Skeletal muscle cell (primary cell): ENCODE measurements around the gene PSMD12.
"Not testable (repeated sequence)": the region's sequence is repeated elsewhere in the genome, so short reads cannot be mapped to it uniquely, and the experiment has no call there.

Experiments
- DNase-seq: peaks from one replicate; pipeline ENCODE4 v3.0.0-alpha.2; 2010; ENCODE audit warnings: low read depth
- H3K4me3 ChIP-seq: 2 replicates; pipeline ENCODE4 v1.5.1; 2011; ENCODE audit warnings: low read depth, mild to moderate bottlenecking, control low read depth, low read length, moderate library complexity

PSMD12 gene

DNA sequence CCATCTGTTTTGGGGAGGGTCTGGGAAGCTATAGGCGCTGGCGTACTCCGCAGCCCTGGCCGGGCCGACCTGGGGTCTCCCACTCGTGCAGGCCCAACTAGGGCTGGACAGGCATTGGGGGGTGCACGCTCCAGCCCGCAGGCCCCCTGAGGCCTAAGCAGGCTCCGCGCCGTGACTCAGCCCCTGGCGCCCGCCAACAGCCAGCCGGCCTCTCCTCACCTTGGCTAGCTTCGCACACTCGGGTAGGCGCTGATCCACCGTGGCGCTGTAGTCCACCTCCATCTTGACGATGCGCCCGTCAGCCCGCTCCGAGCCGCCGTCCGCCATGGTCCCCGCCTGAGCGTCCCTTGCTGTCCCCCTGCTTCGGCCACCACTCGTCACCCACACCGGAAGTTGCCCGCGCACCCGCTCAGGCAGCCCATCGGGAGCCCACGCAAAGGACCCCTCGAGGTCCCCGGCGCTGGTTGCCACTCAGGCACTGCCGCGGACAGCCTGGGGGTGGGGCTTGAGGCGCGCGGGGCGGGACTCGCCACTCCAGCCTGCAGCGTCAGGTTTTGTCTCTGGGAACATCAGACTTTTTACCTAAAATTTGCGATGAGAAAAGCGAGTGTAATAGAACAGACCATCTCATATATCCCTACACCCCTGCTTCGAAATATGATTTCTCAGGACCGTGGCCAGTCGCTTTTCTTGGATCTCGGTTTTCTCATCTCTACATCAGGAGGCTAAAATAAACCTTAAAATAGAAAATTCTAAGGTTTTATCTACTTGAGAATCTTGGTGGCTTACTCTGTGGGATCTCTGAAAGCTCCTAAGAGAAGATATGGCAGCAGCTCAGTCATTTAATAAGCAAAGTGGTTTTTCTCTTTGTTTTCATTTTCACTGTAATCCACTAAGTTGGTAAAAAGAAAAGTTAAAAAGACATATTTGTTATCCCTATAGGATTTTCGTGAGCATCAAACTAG lies at the start of gene PSMD12:
TSS of gene PSMD12 (minus strand) at position 385 of the 965 bp plus-strand sequence. CDS start at position 327, 58 bp downstream.
- DNase-seq, result peak; percentile 70
- peak within 1 kb of the TSS; percentile 68 for H3K4me3 ChIP-seq

DNA sequence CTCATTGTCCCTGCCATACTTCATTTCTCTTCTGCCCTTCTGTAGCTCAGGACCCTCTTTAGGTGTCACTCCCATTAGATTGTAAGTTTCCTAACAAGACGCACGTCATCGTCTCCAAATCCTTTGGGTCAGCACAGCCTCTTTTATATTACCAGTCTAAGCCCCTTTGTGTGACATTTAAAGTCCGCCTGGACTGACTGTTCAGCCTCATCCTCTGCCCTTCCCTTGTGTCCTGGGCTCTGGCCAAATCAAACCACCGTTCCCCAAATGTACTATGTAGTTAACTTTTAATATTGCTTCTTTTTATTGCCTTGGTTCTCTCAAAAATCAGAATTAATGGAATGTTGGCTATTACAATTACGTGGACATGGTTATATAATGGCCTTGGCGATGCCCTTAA lies 48.9 kb upstream of the PSMD12 start:
- no peak overlapping the region for H3K4me3 ChIP-seq
- DNase-seq, result no peak

DNA sequence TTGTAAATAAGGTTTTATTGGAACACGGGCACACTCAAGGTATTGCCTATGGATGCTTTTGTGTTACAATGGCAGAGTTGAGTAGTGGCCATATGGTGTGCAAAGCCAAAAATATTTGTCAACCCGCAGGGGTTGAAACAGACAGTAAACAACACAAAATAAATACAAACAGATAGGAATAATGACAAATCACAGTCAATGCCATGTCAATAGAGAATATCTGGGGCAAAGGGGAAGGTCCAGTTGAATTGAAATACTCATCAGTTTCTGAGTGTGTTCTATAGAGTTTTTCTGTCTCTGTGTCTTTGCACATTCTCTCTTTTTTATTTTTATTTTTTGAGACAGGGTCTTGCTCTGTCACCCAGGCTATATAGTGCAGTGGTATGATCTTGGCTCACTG lies 48.2 kb upstream of the PSMD12 start:
- no peak overlapping the region for H3K4me3 ChIP-seq
- DNase-seq, result no peak

DNA sequence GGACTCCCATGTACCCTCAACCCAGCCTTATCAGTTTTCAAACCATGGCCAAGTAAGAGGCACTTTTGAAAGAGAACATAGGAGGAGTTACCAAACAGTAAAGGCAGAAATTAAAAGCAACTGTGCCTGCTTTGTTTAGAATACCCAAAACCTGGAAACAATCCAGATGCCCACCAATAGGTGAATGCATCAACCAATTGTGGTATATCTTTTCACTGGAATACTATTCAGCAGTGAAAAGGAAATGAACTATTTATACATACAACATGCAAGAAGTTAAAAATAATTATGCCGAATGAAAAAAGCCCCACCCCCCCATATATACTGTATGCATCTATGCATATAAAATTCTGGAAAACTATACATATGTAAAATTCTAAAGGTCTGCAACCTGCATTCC lies 47.8 kb upstream of the PSMD12 start:
- DNase-seq, result no peak
- no peak overlapping the region for H3K4me3 ChIP-seq

DNA sequence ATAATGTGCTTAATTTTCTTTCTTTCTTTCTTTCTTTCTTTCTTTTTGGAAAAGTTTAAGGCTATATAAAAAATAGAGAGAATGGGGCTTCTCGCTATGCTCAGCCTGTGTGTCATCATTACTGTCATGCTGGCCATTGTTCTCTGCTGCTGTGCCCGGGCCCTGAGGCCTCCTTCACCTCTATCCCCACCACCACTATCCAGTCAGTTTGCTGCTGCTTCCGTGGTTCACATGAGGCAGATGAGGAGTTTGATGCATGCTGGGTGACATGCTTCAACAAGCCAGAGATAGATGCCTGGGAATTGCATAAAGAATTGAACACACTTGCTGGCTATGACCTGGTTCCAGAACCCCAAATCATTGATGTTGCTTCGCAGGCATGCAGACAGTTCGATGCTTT lies 47.0 kb upstream of the PSMD12 start:
- no peak for DNase-seq
- no peak overlapping the region for H3K4me3 ChIP-seq

DNA sequence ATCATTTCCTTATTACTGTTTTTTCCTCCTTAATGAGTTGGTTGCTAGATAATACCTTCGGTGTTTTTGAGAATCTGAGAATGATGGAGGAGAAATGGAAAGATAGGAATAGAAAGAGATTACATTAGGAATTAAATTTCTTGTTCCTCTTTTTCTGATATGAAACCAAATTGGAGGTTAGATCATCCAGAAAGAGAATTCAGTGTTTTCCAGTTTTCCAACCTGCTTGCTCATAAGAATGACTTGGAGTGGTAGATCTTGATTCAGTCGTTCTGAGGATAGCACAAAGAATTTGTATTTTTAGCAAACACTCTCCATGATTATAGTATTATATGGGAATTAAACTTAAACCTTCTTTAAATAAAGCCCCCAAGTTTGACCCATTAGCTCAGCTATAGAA lies 46.6 kb upstream of the PSMD12 start:
- H3K4me3 ChIP-seq, result no peak overlapping the region
- no peak for DNase-seq

DNA sequence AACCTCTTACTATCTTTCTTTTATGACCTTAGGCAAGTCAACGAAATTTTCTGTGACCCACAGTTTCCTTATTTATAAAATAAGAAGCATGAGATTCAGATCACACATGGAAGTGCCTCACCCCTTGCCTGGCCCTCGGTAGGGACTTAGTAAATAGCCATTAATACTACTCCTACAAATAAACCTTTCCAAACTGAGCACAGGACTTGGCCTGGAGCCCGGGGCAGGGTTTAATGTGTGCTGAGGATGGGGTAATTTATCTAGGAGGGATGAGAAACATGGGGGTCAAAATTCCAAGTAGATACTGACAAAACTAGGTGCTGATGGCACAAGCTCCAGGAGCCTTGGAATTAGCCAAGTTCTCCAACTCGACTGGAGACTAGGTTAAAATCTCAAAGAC lies 45.7 kb upstream of the PSMD12 start:
- no peak overlapping the region for H3K4me3 ChIP-seq
- DNase-seq, result no peak

DNA sequence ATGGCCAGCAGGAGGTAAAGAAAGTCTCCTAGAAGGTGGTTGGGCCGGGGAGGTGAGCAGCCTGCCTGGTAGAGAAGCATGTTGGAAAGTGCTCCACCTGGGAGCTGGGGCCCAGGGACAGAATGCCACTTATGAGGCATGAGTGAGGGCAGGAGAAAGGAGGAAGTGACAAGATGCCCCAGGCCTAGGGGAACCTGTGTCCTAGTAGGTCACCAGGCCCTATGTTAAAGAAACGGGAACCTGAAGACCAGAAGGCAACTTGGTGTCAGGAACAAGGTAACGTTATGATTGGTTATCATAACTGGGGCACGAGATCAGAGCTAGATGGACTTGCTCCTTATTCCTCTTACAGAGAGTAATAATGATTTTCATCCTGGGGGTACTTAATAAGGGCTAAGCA lies 45.0 kb upstream of the PSMD12 start:
- H3K4me3 ChIP-seq, result no peak overlapping the region
- DNase-seq, result no peak

DNA sequence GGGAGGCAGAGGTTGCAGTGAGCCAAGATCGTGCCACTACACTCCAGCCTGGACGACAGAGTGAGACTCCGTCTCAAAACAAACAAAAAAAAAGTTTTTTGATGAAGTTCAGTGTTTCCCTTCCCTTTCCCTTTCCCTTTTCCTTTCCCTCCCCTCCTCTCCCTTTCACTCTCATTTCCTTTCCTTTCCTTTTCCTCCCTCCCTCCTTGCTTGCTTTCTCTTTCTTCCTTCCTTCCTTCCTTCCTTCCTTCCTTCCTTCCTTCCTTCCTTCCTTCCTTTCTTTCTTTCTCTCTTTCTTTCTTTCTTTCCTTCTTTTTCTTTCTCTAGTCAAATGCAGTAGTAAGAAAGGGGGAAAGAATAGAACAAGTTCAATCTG lies 42.1 kb upstream of the PSMD12 start:
- not testable (repeated sequence) for DNase-seq, H3K4me3 ChIP-seq

DNA sequence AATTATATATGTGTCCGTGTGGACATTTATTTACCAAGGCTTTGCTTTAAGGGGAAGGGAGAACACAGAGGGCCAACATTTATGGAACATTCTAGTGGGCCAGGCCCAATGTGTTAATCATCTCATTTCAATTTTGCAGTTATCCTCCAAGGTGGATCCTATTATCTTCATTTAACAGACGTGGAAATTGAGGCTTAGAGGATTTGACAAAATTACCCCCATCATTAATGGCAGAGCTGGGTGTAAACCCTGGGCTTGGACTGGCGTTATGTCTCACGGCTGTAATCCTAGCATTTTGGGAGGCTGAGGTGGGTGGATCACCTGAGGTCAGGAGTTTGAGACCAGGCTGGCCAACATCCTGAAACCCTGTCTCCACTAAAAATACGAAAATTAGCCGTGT lies 37.1 kb upstream of the PSMD12 start:
- DNase-seq, result no peak
- H3K4me3 ChIP-seq, result no peak overlapping the region

DNA sequence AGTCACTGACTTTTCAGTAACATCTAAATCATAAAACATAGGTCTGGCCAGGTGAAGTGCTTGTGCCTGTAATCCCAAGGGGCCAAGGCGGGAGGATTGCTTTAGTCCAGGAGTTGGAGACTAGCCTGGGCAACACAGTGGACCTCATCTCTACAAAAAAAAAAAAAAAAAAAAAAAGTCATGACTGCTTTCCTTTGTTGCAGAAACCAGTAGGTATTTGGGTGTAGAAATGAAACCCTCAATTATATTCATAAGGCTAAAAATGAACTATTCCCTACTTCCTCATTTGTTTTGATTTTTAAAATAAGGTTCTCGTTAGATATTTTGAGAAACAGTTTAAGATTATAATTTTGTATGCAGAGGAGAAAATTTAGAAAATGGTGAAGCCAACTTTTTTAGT lies 36.7 kb upstream of the PSMD12 start:
- DNase-seq, result no peak
- no peak overlapping the region for H3K4me3 ChIP-seq

DNA sequence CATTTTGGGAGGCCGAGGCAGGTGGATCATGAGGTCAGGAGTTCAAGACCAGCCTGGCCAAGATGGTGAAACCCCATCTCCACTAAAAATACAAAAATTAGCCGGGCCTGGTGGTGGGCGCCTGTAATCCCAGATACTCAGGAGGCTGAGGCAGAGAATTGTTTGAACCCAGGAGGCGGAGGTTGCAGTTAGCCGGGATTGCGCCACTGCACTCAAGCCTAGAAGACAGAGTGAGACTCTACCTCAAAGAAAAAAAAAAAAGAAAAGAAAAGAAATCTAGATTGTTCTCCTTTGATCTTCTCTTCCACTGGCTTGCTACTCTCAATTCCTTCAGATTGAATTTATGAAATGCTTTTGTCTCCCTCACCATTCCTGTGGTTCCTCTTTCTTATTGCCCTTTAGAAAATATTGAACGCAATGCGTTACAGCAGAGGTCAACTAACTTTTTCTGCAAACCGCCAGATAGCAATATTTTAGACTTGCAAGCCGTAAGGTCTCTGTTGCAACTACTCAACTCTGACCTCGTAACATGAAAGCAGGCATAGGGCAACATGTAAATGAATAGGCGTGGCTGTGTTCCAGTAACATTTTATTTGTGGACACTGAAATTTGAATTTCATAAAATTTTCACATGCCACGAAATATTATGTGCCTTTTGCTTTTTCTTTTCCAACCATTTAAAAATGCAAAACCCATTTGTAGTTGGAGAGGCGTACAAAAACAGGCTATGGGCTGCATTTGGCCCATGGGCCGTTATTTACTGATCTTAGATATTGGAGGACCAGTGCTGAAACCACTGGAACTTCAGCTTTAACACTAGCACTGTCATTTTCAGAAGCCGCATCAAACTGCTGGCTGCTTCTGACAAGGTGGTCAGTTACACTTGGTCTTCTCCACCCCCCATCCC lies 35.5 kb upstream of the PSMD12 start:
- DNase-seq, result no peak

DNA sequence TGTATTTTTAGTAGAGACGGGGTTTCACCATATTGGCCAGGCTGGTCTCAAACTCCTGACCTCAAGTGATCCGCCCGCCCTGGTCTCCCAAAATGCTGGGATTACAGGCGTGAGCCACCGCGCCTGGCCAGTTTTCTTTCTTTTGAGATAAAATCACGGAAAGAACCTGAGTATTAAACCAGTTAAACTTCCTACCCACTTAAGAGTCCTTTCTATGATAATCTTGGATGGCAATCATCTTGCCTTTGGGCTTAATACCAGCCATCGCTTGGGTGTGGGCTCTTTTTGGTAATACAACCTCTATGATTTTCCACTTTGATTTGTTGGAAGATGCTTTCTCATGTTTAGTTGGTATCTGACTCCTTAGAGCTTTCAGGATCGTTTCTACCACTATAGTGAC lies 34.7 kb upstream of the PSMD12 start:
- H3K4me3 ChIP-seq, result no peak overlapping the region
- DNase-seq, result no peak

More for the DNA sequence above, 35.5 kb upstream of the PSMD12 start:
- no peak overlapping the region for H3K4me3 ChIP-seq

DNA sequence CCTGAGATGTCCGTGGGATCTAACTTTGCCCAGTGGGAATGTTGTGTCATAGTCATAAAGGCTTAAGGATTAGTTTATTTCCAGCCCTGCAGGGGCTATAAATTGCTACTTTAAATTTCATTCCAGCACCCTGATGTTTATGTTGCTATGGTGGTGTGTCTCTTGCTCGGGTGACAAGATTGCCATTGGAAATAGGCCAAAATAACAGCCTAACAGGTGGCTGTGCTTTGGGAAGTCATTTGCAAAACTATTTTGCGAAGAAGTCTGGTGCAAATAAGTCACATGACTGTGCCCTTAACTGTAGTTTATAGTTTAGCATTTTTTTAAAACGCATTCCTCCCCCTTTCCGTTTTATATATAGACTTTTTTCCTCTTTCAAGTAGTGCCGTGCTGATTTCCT lies 33.8 kb upstream of the PSMD12 start:
- no peak for DNase-seq
- H3K4me3 ChIP-seq, result no peak overlapping the region

DNA sequence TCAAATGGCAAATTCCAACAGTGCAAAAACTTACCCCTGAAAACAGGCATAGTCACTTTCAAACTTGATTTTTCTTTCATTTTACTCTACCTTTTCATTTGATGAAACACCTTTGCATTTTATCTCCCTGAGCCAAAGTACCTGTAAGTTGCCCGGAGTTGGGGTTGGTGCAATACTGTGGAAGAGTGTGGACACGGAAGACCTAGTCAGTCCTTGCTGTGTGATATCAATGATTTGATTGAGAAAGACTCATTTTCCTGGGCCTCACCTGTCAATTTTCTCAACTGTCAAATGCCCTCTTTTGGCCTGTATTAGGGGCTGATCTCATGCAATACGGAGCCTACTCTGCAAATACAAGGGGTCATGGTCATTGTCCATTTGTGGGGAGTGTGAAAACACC lies 33.3 kb upstream of the PSMD12 start:
- no peak for DNase-seq
- no peak overlapping the region for H3K4me3 ChIP-seq

DNA sequence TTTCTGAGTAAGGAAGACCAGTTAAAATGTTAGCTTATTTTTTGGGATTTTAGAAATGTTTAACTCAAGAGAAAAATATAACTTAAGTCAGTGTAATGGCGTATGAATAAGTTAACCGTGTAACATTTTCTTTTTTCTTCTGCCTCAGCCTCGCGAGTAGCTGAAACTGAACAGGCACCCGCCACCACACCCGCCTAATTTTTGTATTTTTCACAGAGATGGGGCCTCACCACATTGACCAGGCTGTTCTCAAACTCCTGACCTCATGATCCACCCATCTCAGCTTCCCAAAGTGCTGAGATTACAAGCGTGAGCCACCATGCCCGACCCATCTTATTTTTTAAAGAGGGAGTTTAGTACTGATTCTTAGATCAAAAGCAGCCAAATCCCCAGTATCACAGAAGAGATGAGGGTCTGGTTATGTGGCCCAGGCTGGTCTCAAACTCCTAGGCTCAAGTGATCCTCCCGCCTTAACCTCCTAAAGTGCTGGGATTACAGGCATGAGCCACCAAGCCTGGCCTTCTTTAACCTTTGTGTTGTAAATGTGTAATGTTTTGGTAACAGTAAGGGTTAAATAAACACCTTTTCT lies 27.5 kb upstream of the PSMD12 start:
- DNase-seq, result no peak
- no peak overlapping the region for H3K4me3 ChIP-seq

DNA sequence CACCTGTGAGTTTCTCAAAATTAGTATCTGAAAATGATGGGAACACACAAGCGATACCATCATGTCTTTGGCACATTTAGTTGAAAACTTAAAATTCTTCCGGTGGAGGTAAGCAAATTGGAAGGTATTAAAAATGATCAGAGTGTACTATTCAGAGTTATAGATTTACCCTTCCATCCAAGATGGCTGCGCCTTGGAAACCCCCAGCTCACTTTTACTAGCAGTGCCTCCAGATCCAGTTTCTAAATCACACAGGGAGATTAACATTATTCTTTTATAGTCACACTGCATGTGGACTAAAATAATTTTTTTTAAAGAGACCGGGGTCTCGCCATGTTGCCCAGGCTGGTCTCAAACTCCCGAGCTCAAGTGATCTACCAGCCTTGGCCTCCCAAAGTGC lies 25.7 kb upstream of the PSMD12 start:
- no peak overlapping the region for H3K4me3 ChIP-seq
- no peak for DNase-seq

DNA sequence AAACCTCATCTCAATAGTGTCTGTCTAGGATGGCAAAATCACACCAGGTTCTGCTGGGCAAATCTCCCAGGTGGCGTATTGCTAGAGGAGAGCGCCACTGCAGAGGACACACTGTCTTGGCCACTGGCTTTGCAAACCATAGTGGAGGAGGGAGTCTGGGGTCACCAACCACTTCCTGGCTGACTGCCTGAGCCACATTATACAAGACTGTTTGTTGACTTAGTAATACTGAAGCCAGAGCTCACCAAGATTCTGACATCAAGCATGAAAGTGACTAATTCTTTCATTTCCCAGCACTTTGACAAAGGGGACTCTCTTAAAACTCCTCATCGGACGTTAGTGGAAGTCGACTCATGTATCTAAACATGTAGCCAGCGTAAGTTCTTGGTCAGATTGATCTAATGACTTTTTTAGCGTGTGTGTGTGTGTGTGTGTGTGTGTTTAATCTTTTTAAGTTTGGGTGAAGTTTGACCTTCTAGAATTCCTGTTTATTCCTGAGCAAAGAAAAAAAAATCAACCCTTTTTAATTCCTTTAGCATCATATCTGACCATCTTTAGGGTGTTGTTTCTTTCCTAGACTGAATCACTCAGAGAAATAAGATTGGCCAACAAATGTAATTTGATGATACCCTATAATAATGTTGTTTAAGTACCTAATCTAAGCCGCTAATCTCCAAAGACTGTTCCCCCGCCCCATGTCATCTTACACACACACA lies 24.4 kb upstream of the PSMD12 start:
- H3K4me3 ChIP-seq, result no peak overlapping the region
- DNase-seq, result peak; percentile 94

DNA sequence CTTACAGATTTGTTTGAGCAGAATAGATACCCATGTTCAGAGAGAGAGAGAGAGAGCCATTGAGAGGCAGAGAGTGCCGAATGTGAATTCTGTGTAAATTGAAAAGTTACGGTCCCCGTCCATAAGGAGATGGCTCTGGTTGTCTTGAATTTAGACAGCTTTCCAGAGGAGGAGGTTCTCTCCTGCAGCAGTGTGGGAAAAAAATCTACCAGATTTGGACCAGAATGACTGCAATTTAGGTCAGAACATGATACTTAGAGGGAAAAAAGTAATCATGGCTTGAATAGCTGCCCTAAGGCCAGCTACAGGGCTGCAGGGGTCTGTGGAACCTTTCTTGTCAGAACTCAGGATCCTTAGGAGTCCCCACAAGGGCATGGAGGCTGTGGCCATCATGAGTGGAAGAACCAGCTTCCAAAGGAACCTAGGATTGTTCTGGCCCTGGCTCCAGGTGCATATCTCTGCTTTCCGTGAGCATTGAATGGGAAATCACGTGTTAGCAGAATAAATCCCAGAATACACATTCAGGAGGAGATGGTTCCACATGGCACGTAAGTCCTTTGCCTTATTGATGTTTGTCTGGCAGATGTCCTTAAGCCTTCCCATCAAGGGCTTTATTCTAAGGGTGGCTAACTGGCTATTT lies 23.7 kb upstream of the PSMD12 start:
- no peak overlapping the region for H3K4me3 ChIP-seq
- no peak for DNase-seq
